ENCODE results near the gene PRKG1. TPM values are rescaled to one million over a fixed set of nuclear protein-coding genes. Genes with fewer than 3 reads are reported as not detected.

PRKG1 gene
- total and polyA plus RNA-seq, 4 donors: 0.46 to 5.1 (median 1.5) TPM

DNA sequence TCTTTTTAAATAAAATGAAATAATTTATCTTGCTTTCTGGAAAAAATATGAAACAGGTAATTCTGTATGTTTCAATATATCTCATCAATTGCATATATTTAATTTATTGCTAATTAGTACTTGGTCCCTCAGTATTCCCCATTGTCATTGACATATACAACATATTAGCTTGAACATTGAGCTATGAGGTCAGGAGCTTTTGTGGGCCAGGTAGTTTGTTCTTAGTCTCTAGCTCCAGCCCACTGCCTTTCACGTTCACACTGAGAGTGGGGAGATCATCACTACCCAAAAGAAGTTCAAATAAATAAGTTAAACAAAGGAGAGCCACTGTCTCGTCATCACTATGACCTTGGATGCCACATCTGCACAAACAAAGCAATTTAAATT, 1185.1 kb downstream of the PRKG1 start:
- 35% methylated on average over 2 of the region's 2 CpGs for WGBS
- no peak for DNase-seq (ENCODE audit: low spot score)
- Histone ChIP-seq H3K4me1 (ENCODE audit: control insufficient read depth in 4 of 4, insufficient read depth in 4 of 4, low read length in 3 of 4) (no peaks in the 10 kb centered on the region), H3K4me3 (ENCODE audit: low read depth in 1 of 3, low read length in 3 of 3) (no peak overlapping the region), H3K36me3 (ENCODE audit: control insufficient read depth in 4 of 4, insufficient read depth in 3 of 4, low read depth in 1 of 4, low read length in 3 of 4) (no peaks in the 10 kb centered on the region), H3K27ac (ENCODE audit: low read depth in 1 of 2, low read length in 2 of 2) (no peak overlapping the region), H3K9me3 (ENCODE audit: control insufficient read depth in 4 of 4, low read length in 3 of 4) (no peaks in the 10 kb centered on the region), H3K9ac (ENCODE audit: low read depth in 1 of 2, low read length in 2 of 2) (no peak overlapping the region), H3K27me3 (ENCODE audit: control insufficient read depth in 4 of 4, insufficient read depth in 4 of 4, low read length in 3 of 4) (no peaks in the 10 kb centered on the region)
- TF ChIP-seq SP1 (IDR thresholded peaks at IDR 0.05) (no peak), NR2F2 (IDR thresholded peaks at IDR 0.05) (no peak), JUND (IDR thresholded peaks at IDR 0.05) (no peak), FOXA2 (IDR thresholded peaks at IDR 0.05) (no peak), RAD21 (IDR thresholded peaks at IDR 0.05) (no peak), RXRA (IDR thresholded peaks at IDR 0.05) (no peak), EGR1 (IDR thresholded peaks at IDR 0.05; ENCODE audit: low read depth in 2 of 2) (no peak), FOXA1 (IDR thresholded peaks at IDR 0.05) (no peak), YY1 (IDR thresholded peaks at IDR 0.05) (no peak), GABPA (IDR thresholded peaks at IDR 0.05 in 1 of 2, conservative IDR thresholded peaks at IDR 0.05 in 1 of 2) (no peak), TAF1 (conservative IDR thresholded peaks at IDR 0.05) (no peak), HNF4A (conservative IDR thresholded peaks at IDR 0.05) (no peak), HNF4G (IDR thresholded peaks at IDR 0.05) (no peak)
- TF ChIP-seq, protein P1, sequence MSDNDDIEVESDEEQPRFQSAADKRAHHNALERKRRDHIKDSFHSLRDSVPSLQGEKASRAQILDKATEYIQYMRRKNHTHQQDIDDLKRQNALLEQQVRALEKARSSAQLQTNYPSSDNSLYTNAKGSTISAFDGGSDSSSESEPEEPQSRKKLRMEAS (IDR thresholded peaks at IDR 0.05): no peak
- TF ChIP-seq, protein P2, sequence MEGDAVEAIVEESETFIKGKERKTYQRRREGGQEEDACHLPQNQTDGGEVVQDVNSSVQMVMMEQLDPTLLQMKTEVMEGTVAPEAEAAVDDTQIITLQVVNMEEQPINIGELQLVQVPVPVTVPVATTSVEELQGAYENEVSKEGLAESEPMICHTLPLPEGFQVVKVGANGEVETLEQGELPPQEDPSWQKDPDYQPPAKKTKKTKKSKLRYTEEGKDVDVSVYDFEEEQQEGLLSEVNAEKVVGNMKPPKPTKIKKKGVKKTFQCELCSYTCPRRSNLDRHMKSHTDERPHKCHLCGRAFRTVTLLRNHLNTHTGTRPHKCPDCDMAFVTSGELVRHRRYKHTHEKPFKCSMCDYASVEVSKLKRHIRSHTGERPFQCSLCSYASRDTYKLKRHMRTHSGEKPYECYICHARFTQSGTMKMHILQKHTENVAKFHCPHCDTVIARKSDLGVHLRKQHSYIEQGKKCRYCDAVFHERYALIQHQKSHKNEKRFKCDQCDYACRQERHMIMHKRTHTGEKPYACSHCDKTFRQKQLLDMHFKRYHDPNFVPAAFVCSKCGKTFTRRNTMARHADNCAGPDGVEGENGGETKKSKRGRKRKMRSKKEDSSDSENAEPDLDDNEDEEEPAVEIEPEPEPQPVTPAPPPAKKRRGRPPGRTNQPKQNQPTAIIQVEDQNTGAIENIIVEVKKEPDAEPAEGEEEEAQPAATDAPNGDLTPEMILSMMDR (IDR thresholded peaks at IDR 0.05; ENCODE audit: low read depth, low read length, missing input control): no peak
- TF ChIP-seq, protein P3, sequence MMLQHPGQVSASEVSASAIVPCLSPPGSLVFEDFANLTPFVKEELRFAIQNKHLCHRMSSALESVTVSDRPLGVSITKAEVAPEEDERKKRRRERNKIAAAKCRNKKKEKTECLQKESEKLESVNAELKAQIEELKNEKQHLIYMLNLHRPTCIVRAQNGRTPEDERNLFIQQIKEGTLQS (IDR thresholded peaks at IDR 0.05): no peak
- TF ChIP-seq, protein P4, sequence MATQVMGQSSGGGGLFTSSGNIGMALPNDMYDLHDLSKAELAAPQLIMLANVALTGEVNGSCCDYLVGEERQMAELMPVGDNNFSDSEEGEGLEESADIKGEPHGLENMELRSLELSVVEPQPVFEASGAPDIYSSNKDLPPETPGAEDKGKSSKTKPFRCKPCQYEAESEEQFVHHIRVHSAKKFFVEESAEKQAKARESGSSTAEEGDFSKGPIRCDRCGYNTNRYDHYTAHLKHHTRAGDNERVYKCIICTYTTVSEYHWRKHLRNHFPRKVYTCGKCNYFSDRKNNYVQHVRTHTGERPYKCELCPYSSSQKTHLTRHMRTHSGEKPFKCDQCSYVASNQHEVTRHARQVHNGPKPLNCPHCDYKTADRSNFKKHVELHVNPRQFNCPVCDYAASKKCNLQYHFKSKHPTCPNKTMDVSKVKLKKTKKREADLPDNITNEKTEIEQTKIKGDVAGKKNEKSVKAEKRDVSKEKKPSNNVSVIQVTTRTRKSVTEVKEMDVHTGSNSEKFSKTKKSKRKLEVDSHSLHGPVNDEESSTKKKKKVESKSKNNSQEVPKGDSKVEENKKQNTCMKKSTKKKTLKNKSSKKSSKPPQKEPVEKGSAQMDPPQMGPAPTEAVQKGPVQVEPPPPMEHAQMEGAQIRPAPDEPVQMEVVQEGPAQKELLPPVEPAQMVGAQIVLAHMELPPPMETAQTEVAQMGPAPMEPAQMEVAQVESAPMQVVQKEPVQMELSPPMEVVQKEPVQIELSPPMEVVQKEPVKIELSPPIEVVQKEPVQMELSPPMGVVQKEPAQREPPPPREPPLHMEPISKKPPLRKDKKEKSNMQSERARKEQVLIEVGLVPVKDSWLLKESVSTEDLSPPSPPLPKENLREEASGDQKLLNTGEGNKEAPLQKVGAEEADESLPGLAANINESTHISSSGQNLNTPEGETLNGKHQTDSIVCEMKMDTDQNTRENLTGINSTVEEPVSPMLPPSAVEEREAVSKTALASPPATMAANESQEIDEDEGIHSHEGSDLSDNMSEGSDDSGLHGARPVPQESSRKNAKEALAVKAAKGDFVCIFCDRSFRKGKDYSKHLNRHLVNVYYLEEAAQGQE (IDR thresholded peaks at IDR 0.05): no peak
- TF ChIP-seq, protein P5, sequence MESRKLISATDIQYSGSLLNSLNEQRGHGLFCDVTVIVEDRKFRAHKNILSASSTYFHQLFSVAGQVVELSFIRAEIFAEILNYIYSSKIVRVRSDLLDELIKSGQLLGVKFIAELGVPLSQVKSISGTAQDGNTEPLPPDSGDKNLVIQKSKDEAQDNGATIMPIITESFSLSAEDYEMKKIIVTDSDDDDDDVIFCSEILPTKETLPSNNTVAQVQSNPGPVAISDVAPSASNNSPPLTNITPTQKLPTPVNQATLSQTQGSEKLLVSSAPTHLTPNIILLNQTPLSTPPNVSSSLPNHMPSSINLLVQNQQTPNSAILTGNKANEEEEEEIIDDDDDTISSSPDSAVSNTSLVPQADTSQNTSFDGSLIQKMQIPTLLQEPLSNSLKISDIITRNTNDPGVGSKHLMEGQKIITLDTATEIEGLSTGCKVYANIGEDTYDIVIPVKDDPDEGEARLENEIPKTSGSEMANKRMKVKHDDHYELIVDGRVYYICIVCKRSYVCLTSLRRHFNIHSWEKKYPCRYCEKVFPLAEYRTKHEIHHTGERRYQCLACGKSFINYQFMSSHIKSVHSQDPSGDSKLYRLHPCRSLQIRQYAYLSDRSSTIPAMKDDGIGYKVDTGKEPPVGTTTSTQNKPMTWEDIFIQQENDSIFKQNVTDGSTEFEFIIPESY (IDR thresholded peaks at IDR 0.05): no peak
